ENCODE measurements around the gene LRCH4. TPM values are rescaled to one million over a fixed set of nuclear protein-coding genes. Genes with fewer than 3 reads are reported as not detected.
A peak's percentile ranks its signal among the peaks of the same experiment; 100 is the strongest.

LRCH4 gene
- total and polyA plus RNA-seq, 2 of the 13 experiments (the other 11 are each of a cell fraction or from before 2014, with no cell fraction given) = 7.0 to 9.3 TPM

DNA sequence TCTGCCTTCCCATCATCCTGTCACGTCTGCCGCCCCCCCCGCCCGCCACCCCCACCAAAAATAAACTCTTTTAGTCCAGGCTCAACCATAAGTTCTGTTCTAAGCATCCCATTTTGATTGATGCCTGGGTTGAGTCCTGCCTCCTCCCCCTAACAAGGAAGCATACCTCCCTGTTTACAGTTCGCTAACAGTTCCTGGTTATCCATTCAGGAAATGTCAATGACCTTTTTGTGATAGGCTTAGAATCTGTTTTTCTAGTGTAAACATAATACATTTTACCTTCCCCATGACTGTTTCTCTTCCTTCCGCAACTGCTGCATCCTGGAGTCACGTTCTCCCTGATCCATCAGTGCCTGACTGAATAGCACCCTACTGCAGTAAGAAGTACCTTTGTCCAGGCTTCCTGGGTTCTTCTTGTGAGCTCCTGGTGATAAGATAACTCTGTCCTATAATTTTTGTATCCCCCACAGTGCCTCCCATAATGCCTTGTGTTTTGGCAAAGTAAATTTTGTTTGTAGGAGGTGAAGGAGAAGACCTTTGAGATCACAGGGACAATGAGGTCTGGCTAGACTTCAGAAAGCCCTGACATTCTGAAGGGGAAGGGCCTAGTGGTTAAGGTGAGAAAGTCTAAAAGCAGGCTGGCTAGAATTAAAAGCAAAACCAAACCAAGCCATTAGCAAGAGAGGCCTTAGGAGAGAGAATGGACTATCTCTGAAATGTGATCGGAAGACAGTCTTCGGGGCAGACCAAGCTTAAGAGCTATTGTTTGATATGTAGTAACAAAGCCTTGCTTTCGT is 39.6 kb downstream of the LRCH4 start (continued):
- TF ChIP-seq, protein P1, sequence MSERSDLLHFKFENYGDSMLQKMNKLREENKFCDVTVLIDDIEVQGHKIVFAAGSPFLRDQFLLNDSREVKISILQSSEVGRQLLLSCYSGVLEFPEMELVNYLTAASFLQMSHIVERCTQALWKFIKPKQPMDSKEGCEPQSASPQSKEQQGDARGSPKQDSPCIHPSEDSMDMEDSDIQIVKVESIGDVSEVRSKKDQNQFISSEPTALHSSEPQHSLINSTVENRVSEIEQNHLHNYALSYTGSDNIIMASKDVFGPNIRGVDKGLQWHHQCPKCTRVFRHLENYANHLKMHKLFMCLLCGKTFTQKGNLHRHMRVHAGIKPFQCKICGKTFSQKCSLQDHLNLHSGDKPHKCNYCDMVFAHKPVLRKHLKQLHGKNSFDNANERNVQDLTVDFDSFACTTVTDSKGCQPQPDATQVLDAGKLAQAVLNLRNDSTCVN (CRISPR knock-in tag; IDR thresholded peaks at IDR 0.05; ENCODE audit: borderline replicate concordance) = no peak
- TF ChIP-seq DR1 (CRISPR knock-in tag; IDR thresholded peaks at IDR 0.05) (no peak), RCOR2 (CRISPR knock-in tag; IDR thresholded peaks at IDR 0.05) (peak; percentile 73), SCMH1 (CRISPR knock-in tag; IDR thresholded peaks at IDR 0.05; ENCODE audit: borderline replicate concordance) (no peak), ZNF569 (CRISPR knock-in tag; IDR thresholded peaks at IDR 0.05; ENCODE audit: borderline replicate concordance) (no peak), ZNF556 (CRISPR knock-in tag; IDR thresholded peaks at IDR 0.05; ENCODE audit: borderline replicate concordance) (no peak), U2AF1 (optimal IDR thresholded peaks at IDR 0.05; ENCODE audit: low read depth, low read length) (no peak), ZNF468 (CRISPR knock-in tag; IDR thresholded peaks at IDR 0.05) (no peak), CCAR2 (optimal IDR thresholded peaks at IDR 0.05; ENCODE audit: low read depth, low read length) (no peak), ZNF530 (CRISPR knock-in tag; IDR thresholded peaks at IDR 0.05; ENCODE audit: low read depth) (no peak), POLR2AphosphoS2 (IDR thresholded peaks at IDR 0.05; ENCODE audit: low read depth, low read length) (no peak)
- TF ChIP-seq, protein P2, sequence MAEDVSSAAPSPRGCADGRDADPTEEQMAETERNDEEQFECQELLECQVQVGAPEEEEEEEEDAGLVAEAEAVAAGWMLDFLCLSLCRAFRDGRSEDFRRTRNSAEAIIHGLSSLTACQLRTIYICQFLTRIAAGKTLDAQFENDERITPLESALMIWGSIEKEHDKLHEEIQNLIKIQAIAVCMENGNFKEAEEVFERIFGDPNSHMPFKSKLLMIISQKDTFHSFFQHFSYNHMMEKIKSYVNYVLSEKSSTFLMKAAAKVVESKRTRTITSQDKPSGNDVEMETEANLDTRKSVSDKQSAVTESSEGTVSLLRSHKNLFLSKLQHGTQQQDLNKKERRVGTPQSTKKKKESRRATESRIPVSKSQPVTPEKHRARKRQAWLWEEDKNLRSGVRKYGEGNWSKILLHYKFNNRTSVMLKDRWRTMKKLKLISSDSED (CRISPR knock-in tag; IDR thresholded peaks at IDR 0.05) = no peak
- TF ChIP-seq, protein P3, sequence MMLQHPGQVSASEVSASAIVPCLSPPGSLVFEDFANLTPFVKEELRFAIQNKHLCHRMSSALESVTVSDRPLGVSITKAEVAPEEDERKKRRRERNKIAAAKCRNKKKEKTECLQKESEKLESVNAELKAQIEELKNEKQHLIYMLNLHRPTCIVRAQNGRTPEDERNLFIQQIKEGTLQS (CRISPR knock-in tag; IDR thresholded peaks at IDR 0.05) = no peak
- TF ChIP-seq, protein P4, sequence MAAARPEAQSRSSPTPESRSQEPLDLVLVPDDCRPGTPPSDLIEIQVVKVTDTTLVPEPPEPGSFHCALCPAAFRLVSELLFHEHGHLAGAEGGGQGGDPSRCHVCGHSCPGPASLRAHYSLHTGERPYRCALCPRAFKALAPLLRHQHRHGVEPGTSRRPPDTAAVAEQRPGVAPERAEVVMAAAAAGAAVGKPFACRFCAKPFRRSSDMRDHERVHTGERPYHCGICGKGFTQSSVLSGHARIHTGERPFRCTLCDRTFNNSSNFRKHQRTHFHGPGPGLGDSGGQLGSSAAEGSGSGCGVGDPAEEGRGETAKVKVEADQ (CRISPR knock-in tag; IDR thresholded peaks at IDR 0.05; ENCODE audit: borderline replicate concordance) = no peak
- TF ChIP-seq, protein P5, sequence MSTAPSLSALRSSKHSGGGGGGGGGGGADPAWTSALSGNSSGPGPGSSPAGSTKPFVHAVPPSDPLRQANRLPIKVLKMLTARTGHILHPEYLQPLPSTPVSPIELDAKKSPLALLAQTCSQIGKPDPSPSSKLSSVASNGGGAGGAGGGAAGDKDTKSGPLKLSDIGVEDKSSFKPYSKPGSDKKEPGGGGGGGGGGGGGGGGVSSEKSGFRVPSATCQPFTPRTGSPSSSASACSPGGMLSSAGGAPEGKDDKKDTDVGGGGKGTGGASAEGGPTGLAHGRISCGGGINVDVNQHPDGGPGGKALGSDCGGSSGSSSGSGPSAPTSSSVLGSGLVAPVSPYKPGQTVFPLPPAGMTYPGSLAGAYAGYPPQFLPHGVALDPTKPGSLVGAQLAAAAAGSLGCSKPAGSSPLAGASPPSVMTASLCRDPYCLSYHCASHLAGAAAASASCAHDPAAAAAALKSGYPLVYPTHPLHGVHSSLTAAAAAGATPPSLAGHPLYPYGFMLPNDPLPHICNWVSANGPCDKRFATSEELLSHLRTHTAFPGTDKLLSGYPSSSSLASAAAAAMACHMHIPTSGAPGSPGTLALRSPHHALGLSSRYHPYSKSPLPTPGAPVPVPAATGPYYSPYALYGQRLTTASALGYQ (CRISPR knock-in tag; IDR thresholded peaks at IDR 0.05) = peak; percentile 72; the same call in 1 of the 2 replicates
- TF ChIP-seq, protein P6, sequence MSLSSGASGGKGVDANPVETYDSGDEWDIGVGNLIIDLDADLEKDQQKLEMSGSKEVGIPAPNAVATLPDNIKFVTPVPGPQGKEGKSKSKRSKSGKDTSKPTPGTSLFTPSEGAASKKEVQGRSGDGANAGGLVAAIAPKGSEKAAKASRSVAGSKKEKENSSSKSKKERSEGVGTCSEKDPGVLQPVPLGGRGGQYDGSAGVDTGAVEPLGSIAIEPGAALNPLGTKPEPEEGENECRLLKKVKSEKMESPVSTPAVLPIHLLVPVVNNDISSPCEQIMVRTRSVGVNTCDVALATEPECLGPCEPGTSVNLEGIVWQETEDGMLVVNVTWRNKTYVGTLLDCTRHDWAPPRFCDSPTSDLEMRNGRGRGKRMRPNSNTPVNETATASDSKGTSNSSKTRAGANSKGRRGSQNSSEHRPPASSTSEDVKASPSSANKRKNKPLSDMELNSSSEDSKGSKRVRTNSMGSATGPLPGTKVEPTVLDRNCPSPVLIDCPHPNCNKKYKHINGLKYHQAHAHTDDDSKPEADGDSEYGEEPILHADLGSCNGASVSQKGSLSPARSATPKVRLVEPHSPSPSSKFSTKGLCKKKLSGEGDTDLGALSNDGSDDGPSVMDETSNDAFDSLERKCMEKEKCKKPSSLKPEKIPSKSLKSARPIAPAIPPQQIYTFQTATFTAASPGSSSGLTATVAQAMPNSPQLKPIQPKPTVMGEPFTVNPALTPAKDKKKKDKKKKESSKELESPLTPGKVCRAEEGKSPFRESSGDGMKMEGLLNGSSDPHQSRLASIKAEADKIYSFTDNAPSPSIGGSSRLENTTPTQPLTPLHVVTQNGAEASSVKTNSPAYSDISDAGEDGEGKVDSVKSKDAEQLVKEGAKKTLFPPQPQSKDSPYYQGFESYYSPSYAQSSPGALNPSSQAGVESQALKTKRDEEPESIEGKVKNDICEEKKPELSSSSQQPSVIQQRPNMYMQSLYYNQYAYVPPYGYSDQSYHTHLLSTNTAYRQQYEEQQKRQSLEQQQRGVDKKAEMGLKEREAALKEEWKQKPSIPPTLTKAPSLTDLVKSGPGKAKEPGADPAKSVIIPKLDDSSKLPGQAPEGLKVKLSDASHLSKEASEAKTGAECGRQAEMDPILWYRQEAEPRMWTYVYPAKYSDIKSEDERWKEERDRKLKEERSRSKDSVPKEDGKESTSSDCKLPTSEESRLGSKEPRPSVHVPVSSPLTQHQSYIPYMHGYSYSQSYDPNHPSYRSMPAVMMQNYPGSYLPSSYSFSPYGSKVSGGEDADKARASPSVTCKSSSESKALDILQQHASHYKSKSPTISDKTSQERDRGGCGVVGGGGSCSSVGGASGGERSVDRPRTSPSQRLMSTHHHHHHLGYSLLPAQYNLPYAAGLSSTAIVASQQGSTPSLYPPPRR (CRISPR knock-in tag; IDR thresholded peaks at IDR 0.05; ENCODE audit: borderline replicate concordance) = peak; percentile 70; the same call in 1 of the 2 replicates

Data from HepG2 (cell line).